HG03095 (cell line): ENCODE data around the gene CACFD1.
"Not testable (repeated sequence)": the region's sequence is repeated elsewhere in the genome, so short reads cannot be mapped to it uniquely, and the experiment has no call there.

Experiments used
- ATAC-seq: cut with Tn5 transposase; IDR thresholded peaks from one replicate; pipeline ENCODE4 v1.9.1; 2021; ENCODE audit warnings: moderate library complexity; ENCODE audit not compliant: unreplicated experiment

Gene CACFD1

DNA sequence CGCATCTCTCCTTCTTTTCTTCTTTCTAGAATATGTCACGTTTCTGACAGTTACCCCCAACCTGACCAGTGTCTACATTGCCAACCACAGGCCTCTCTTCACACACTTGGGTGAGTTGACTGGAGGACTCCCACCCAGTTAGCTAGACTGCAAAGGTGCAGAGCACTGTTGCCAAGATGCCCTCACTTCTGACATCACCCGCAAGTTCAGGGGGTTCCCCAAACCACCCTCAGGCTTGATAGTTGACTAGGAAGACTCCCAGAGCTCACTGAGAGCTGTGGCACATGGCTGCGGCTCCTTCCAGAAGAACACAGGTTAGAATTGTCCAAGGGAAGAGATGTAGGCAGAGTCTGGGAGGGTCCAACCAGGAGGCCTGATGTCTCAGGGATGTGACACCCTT is 20.4 kb upstream of the CACFD1 start:
- ATAC-seq = no peak

GRCh38 chr9:133440874-133441273 is 18.9 kb upstream of the CACFD1 start:
- no peak for ATAC-seq

DNA sequence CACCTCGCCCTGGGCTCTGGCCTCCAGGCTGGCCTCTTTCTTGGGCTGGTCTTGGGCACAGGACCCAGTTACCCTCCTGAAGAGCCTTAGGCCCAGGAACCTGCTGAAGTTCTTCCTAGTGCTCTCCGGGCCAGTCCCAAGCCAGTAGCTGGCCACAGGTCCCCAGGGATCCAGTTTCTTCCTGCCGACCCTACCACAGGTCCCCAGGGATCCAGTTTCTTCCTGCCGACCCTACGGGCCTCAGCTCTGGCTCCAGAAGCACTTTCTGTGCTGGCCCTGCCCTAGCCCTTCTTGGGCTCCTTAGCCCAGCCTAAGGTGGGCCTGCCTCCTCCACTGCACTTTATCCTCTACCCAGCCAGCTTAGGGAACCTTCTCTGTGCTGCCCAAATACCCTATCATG is 18.2 kb upstream of the CACFD1 start:
- ATAC-seq = no peak

DNA sequence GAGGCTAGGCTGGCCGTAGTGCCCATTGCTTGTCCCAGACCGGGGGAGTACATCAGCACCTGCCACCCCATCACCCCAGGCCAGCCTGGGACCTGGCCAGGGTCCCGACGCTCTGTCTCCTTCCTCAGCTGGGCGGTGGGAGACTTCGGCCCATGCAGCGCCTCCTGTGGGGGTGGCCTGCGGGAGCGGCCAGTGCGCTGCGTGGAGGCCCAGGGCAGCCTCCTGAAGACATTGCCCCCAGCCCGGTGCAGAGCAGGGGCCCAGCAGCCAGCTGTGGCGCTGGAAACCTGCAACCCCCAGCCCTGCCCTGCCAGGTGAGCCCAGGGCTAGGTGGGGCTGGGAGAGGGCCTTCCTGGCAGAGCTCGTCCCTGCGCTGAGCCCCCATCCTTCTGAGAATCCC is 16.5 kb upstream of the CACFD1 start:
- ATAC-seq = no peak

DNA sequence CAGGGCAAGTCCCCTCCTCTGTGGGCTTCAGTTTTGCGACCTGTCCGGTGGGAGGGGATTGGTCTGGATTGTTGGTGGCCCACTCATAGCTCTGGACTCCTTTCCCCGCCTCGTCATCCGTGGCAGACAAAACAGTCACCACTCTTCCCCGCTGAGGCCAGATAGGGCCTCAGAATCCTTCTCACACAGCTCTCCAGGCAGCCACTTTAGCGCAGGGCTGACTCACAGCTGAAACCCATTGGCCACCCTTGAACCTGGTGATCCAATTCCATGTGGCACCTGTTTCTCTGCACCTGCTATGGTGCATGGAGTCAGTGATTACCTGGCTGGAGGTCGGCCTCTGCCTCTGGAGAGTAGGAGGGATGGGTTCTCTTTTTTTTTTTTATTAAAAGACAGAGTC is 15.8 kb upstream of the CACFD1 start:
- no peak for ATAC-seq

DNA sequence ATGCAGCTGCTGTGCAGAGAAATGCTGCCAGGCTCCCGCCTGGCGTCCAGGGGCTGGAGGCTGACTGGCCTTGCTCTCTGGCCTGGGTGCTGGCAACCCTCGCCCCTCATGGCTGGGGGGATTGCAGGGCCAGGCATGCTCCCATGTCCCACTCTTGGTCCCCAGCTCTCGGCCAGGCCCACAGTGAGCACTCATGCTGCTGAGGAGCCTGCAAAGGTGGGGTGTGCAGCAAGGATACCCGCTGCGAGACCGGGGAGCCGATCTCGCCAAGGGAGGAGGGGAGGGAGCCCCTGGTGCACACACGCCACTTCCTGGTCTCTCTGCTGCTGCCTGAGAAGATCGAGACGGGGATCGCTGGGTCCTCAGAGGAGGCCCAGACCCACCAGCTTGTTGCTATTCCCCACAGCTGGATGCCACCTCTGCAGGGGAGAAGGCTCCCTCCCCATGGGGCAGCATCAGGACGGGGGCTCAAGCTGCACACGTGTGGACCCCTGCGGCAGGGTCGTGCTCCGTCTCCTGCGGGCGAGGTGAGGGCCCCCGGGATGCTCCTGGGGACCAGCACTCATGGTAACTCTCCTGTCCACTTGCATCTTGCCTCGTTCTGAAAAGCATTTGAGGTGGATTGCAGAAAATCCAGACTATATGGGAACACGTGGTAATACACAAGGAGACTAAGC is 14.3 kb upstream of the CACFD1 start:
- no peak for ATAC-seq

- ATAC-seq = no peak
These were observed 11.2 kb upstream of the CACFD1 start for GRCh38 chr9:133448487-133448972.

DNA sequence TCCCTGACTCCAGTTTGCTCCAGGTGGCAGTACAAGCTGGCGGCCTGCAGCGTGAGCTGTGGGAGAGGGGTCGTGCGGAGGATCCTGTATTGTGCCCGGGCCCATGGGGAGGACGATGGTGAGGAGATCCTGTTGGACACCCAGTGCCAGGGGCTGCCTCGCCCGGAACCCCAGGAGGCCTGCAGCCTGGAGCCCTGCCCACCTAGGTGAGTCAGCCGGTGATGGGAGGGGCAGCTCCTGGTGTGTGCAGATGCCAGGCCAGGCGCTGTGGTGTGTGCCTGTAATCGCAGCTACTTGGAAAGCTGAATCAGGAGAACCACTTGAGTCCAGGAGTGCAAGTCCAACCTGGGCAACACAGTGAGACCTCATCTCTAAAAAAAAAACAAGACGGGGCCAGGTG is 10.0 kb upstream of the CACFD1 start:
- ATAC-seq = no peak

DNA sequence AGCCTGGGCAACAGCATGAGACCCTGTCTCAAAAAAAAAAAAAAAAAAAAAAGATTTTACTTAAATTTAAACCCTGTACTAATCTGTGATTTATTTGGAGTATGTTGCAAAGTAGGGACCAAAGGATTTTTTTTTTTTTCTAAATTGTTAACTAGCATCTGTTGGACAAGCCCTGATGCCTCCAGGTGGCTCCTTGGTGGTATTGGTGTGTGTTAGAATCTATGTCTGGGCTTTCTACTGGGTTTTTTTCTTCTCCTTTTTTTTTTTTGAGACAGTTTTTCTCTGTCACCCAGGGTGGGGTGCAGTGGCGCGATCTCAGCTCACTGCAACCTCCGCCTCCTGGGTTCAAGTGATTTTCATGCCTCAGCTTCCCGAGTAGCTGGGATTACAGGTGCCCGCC is 7.9 kb upstream of the CACFD1 start:
- ATAC-seq = not testable (repeated sequence)

- no peak for ATAC-seq
These were observed 7.2 kb upstream of the CACFD1 start for GRCh38 chr9:133452562-133452961.

GRCh38 chr9:133453651-133454050 is 6.1 kb upstream of the CACFD1 start:
- no peak for ATAC-seq

DNA sequence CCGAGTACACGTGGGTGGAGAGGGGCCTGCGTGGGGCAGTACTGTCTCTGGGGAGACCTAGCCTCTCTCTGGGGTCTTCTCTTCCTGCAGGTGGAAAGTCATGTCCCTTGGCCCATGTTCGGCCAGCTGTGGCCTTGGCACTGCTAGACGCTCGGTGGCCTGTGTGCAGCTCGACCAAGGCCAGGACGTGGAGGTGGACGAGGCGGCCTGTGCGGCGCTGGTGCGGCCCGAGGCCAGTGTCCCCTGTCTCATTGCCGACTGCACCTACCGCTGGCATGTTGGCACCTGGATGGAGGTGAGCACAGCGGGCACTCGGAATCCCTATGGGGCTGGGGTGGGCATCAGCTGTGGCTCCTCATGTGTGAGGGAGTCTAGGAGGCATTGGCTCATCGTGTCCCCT is 5.5 kb upstream of the CACFD1 start:
- ATAC-seq = no peak

GRCh38 chr9:133454943-133455673 is 4.7 kb upstream of the CACFD1 start:
- no peak for ATAC-seq

GRCh38 chr9:133455936-133456335 is 3.8 kb upstream of the CACFD1 start:
- no peak for ATAC-seq

DNA sequence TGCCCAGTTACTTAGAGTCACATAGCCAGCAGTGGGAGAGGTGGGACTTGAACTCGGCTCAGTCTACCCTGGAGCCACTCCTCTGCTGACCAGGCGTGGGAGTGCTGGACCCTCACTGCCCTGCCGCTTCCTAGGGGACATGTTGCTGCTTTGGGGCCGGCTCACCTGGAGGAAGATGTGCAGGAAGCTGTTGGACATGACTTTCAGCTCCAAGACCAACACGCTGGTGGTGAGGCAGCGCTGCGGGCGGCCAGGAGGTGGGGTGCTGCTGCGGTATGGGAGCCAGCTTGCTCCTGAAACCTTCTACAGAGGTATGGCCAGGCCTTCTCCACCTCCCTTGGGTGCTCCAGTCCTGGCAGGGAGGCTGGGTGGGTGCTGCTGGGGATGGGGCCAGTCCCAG is 3.4 kb upstream of the CACFD1 start:
- no peak for ATAC-seq

DNA sequence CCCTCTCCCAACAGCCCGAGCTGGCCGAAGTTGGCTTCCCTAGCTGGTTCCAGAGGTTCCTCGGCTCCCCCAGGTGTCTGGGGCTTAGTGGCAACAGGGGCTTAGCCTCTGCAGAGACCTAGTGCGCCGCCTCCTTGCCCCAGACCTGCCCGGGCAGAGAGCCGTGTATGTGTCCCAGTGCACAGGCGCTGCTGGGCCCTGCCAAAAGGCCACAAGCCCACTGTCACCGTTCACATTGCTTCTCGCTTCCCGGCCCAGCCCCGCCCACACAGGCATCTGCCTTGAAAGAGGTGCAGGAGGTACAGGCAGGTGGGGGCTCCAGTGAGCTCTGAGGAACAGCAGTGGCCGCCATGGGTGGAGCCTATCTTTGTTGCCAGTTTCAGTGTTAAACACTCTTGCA is 2.5 kb upstream of the CACFD1 start:
- no peak for ATAC-seq

DNA sequence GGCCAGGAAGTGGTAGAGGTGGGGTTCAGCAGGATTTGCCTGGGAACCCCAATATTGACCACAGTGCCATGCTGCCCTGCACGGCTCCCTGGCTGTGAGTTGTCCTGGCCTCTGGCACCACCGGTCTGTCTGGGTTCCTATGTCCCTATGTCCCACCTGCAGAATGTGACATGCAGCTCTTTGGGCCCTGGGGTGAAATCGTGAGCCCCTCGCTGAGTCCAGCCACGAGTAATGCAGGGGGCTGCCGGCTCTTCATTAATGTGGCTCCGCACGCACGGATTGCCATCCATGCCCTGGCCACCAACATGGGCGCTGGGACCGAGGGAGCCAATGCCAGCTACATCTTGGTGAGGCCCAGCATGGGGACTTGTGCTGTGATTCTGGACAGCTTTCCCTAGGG is 2.0 kb upstream of the CACFD1 start:
- ATAC-seq = no peak

DNA sequence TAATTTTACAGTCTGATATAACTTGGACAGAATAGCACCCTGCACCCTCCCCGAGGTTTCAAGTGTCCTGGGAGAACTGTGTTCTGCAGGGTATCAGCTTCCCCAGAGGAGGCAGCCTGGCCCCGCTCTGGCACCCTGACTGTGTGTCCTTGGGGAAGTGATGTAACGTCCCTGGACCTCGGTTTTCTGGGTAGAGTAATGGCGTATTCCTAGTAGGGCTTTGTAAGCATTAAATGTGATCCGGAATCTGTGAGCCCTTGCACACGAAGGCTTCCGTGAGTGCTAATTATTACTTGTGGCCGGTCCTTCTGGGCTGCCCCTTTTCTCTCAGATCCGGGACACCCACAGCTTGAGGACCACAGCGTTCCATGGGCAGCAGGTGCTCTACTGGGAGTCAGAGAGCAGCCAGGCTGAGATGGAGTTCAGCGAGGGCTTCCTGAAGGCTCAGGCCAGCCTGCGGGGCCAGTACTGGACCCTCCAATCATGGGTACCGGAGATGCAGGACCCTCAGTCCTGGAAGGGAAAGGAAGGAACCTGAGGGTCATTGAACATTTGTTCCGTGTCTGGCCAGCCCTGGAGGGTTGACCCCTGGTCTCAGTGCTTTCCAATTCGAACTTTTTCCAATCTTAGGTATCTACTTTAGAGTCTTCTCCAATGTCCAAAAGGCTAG is 1.0 kb upstream of the CACFD1 start:
- ATAC-seq = no peak

GRCh38 chr9:133460405-133461175 is 812 bp downstream of the CACFD1 start:
- ATAC-seq = peak; percentile 15

- no peak for ATAC-seq
These were observed 2.2 kb downstream of the CACFD1 start for GRCh38 chr9:133461975-133462374.

GRCh38 chr9:133463234-133463863 is 3.6 kb downstream of the CACFD1 start:
- no peak for ATAC-seq
